Stimulated activated CD4-positive, alpha-beta T cell treated with anti-CD3 and anti-CD28 coated beads, Interleukin-2, amount 100 ng/mL, for 48 hours (primary cell): ENCODE measurements around the gene LBHD1.

ENCODE experiments used
- DNase-seq, 2 donors: peaks; one replicate each; pipeline ENCODE4 v3.0.0-alpha.2; 2020

The LBHD1 gene

GRCh38 chr11:62613291-62613778 is 58.7 kb downstream of the LBHD1 start:
- no peak for DNase-seq
